ENCODE measurements around the gene MCM10.
"Not testable (repeated sequence)": the region's sequence is repeated elsewhere in the genome, so short reads cannot be mapped to it uniquely, and the experiment has no call there.

DNA sequence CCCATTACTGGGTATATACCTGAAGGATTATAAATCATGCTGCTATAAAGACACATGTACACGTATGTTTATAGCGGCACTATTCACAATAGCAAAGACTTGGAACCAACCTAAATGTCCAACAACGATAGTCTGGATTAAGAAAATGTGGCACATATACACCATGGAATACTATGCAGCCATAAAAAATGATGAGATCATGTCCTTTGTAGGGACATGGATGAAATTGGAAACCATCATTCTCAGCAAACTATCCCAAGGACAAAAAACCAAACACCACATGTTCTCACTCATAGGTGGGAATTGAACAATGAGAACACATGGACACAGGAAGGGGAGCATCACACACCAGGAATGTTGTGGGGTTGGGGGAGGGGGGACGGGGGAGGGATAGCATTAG is 5.5 kb upstream of the MCM10 start:
- TF ChIP-seq, protein P1, sequence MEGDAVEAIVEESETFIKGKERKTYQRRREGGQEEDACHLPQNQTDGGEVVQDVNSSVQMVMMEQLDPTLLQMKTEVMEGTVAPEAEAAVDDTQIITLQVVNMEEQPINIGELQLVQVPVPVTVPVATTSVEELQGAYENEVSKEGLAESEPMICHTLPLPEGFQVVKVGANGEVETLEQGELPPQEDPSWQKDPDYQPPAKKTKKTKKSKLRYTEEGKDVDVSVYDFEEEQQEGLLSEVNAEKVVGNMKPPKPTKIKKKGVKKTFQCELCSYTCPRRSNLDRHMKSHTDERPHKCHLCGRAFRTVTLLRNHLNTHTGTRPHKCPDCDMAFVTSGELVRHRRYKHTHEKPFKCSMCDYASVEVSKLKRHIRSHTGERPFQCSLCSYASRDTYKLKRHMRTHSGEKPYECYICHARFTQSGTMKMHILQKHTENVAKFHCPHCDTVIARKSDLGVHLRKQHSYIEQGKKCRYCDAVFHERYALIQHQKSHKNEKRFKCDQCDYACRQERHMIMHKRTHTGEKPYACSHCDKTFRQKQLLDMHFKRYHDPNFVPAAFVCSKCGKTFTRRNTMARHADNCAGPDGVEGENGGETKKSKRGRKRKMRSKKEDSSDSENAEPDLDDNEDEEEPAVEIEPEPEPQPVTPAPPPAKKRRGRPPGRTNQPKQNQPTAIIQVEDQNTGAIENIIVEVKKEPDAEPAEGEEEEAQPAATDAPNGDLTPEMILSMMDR (IDR thresholded peaks at IDR 0.05): not testable (repeated sequence)
- not testable (repeated sequence) for TF ChIP-seq POLR2A, POLR2AphosphoS5 (IDR thresholded peaks at IDR 0.05)
